Measurements from ENCODE around the gene PLIN3.

GRCh38 chr19:4870025-4870700 lies 2.7 kb upstream of the PLIN3 start:
- TF ChIP-seq CTCF (conservative IDR thresholded peaks at IDR 0.05; ENCODE audit: low read length), result no peak
- TF ChIP-seq EZH2phosphoT487 (IDR thresholded peaks at IDR 0.05; ENCODE audit: borderline replicate concordance, low read depth, low read length), result no peak
